NCI-H82 treated with DMSO at 0.1 percent for 48 hours (cell line): ENCODE measurements around the gene UBB.
"Not testable (repeated sequence)": the region's sequence is repeated elsewhere in the genome, so short reads cannot be mapped to it uniquely, and the experiment has no call there.

ENCODE experiments used
- DNase-seq: peaks from one replicate; lab custom pipeline; 2025; ENCODE audit not compliant: unreplicated experiment; lab: John Stamatoyannopoulos, UW

Gene UBB

GRCh38 chr17:16374146-16374938, 6.5 kb upstream of the UBB start:
- DNase-seq = no peak

- DNase-seq = no peak
Measured at GRCh38 chr17:16377941-16378341, 3.0 kb upstream of the UBB start.

- DNase-seq = no peak
Measured at GRCh38 chr17:16378636-16379282, 2.1 kb upstream of the UBB start.

- DNase-seq = no peak
Measured at GRCh38 chr17:16379654-16380053, 1.2 kb upstream of the UBB start.

DNA sequence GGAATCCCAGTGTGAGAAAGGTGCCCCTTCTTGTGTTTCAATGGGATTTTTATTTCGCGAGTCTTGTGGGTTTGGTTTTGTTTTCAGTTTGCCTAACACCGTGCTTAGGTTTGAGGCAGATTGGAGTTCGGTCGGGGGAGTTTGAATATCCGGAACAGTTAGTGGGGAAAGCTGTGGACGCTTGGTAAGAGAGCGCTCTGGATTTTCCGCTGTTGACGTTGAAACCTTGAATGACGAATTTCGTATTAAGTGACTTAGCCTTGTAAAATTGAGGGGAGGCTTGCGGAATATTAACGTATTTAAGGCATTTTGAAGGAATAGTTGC, 567 bp downstream of the UBB start:
- no peak for DNase-seq

DNA sequence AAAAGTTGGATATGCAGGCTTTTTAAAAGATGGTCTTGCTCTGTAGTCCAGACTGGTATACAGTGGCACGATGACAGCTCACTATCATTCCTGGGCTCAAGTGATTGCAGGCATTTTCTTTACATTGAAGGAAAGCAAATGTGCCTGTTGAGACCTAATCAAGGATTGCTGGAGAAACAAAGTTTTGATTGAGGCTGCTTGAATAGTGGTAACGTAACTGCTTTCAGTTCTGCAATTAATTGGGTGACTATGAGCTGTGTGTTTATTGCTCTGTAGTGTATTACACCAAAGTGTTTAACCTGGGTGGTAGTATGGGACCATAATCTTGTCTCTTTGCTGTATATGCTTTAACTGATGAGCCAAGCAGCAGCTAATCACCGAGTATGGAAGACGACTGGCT, 2.3 kb downstream of the UBB start:
- DNase-seq = no peak

DNA sequence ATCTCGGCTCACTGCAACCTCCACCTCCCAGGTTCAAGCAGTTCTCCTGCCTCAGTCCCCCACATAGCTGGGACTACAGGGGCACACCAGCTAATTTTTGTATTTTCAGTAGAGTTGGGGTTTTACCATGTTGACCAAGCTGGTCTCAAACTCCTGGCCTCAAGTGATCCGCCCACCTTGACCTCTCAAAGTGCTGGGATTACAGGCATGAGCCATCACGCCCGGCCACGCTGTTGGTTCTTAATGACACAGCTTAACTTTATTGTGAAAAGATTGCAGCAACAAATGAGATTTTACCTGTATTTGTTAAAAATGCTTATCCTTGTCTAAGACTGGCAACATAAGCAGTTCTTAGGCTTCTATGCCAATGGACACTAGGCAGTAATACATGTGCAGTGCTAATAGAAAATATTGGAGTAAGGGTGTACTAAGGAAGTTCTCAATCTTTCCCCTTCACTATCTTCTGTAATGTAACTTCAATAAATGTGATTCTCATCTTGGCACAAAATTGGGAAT, 2.9 kb downstream of the UBB start:
- DNase-seq = no peak

DNA sequence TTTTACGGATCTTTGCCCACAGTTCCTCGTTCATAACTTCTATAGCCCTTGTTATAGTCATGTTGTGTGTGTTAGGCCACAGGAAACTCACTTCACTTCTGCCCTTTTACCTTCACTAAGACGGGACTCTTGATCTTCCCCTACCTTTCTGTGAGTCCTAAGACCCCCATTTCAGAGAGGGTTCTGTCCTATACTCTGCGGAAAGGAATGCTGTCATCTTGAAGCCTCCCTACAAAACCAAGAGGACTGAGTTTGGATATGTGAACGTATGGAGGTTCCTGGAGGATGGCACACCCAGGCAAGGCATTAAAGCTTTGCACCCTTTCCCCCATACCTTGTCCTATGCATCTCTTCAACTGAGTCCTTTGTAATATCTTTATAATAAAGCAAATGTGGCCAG, 3.7 kb downstream of the UBB start:
- DNase-seq = no peak

GRCh38 chr17:16386126-16386507, 5.2 kb downstream of the UBB start:
- DNase-seq = not testable (repeated sequence)

DNA sequence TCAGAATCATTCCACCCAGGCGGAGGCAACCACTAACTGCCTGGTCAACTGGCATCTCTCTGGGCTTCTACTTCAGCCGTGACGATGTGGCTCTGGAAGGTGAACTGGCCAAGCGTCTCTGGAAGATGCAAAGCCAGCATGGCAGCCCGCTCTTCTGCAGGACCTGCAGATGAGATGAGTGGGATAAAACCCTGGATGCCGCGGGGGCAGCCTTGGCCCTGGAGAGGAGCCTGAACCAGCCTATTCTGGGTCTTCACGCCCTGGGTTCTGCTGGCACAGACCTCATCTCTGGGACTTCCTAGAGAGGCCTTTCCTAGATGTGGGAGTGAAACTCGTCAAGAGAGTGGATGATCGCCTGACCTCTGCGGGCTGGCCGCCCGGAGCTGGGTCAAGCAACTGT, 10.6 kb downstream of the UBB start:
- DNase-seq = no peak

GRCh38 chr17:16392491-16392890, 11.6 kb downstream of the UBB start:
- not testable (repeated sequence) for DNase-seq

DNA sequence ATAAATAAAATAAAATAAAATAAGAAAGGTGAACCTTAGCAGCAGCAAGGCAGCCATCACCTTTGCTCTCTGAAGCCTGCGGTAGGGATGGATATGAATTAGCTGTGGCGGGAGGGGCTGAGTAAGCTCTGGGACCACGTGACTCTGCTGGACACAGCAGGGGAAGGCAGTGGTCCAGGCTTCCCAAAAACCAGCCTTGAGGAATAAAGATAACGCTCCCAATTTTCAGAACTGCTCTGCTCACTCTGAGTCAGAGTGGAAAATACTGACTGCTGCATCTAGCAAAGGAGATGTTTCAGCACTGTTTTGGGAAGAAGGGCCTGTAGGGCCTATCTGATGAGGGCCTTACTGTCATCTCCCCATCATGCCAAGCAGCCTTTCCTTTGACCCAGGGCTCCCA, 15.0 kb downstream of the UBB start:
- DNase-seq = not testable (repeated sequence)

DNA sequence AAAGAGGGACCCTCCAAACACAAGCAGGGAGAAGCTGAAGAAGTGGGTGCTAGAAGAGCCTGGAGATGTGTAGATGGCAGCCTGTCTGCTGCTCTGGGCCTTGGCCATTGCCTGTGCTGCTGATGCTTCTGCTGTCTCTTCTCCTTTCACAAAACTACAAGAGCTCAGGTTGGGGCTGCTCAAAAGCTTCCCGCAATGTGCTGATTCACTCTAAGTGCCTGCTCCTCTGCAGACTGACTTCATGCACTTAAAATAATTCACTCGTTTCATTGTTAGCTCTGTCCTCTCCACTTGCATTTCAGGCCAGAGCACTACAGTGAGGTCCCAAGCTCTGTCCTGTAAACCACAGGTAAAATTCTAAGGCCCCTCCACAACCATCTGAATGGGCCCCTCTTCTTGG, 15.8 kb downstream of the UBB start:
- DNase-seq = not testable (repeated sequence)

GRCh38 chr17:16398270-16399267, 17.7 kb downstream of the UBB start:
- no peak for DNase-seq

DNA sequence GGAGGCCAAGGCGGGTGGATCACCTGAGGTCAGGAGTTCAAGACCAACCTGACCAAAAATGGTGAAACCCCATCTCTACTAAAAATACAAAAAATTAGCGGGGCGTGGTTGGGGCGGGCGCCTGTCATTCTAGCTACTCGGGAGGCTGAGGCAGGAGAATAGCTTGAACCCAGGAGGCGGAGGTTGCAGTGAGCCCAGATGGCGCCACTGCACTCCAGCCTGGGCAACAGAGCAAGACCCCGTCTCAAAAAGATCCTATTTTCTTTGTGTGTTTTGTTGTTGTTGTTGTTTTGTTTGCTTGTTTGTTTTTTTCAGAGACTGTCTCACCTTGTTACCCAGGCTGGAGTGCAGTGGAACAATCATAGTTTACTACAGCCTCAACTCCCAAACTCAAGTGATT, 23.0 kb downstream of the UBB start:
- DNase-seq = not testable (repeated sequence)

DNA sequence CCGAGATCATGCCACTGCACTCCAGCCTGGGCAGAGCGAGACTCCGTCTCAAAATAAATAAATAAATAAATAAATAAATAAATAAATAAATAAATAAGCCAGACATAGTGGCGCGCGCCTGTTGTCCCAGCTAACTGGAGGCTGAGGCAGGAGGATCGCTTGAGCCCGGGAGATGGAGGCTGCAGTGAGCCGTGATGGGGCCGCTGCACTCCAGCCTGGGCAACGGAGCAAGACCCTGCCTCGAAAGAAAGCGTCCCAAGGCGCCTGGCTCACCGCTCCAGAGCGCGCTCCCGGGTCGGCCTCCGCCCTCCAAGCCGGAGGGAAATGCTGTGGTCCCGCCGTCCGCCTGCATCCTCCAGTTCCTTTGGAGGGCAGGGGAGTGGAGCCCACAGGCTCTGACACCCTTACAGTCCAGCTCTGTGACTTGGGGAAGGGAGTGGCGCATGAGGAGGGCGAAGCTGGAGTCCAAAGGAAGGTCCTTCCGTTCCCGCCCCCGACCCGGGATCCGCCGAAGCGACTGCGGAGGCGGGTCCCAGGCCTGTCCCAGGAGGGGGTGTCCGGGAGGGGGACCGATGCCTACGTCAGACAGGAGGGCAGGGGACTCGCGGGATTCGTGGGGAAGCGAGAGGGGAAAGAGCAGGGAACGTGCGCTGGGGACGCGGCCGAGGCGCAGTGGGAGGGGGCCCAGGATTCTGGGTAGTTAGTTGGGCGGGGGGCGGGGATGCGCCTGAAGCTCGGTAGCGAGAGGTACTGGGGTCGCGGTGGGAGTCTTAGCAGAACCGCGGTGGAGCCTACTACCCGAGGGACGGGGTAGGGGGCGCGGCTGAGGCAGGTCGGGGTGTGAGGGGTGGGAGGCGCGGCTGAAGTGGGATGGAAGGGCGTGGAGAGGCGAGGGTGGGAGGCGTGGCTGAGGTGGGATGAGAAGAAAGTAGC, 26.1 kb downstream of the UBB start:
- DNase-seq = peak; percentile 59

DNA sequence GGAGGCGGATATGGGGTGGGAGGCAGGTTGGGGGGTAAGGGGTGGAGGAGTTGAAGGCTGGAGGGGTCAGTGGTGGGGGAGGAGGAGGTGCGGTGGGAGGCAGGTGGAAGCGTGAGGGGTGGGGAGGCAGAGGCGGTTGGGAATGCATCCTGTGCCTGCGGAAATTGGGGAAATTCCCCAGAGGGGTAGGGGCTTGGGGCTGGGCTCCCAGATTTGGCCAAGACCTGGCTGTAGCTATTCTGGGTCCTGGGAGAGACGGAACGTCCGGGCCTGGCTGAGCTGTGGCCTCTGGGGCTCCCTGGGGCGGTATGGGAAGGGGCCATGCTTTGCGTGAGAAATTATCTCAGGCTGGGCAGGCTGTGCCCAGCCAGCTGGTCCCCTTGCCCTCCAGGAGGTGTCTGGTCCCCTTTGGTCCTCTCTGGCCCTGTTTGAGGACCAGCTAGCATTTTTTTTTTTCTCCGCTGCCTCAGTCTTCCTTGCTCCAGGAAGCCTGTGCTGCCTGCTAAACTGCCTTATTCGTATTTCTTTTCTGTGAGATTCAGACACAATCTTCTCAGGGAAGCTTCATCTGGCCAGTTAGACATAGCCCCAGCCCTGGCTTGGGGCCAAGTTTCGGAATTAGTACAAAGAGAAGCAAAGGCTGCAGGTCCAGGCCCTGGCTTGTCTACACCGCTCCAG, 27.2 kb downstream of the UBB start:
- peak; percentile 95 for DNase-seq

GRCh38 chr17:16415031-16415924, 34.4 kb downstream of the UBB start, which contains the start of gene TRPV2:
TSS of gene TRPV2 (plus strand) at chr17:16415571. CDS start at chr17:16417669, 2,098 bp downstream.
- no peak for DNase-seq

DNA sequence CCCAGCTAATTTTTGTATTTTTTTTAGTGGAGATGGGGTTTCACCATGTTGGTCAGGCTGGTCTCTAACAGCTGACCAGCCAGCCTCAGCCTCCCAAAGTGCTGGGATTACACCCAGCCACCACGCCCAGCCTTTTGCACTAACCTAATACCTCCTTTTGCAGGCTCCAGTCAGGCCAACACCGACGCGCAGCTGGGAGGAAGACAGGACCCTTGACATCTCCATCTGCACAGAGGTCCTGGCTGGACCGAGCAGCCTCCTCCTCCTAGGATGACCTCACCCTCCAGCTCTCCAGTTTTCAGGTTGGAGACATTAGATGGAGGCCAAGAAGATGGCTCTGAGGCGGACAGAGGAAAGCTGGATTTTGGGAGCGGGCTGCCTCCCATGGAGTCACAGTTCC, 36.5 kb downstream of the UBB start:
- no peak for DNase-seq
